GM18502 (cell line): ENCODE data around the gene PTPRR.

Source experiments
- ATAC-seq: cut with Tn5 transposase; IDR thresholded peaks from one replicate; pipeline ENCODE4 v1.9.1; 2021; ENCODE audit warnings: mild to moderate bottlenecking; ENCODE audit not compliant: unreplicated experiment, poor library complexity

Gene PTPRR

DNA sequence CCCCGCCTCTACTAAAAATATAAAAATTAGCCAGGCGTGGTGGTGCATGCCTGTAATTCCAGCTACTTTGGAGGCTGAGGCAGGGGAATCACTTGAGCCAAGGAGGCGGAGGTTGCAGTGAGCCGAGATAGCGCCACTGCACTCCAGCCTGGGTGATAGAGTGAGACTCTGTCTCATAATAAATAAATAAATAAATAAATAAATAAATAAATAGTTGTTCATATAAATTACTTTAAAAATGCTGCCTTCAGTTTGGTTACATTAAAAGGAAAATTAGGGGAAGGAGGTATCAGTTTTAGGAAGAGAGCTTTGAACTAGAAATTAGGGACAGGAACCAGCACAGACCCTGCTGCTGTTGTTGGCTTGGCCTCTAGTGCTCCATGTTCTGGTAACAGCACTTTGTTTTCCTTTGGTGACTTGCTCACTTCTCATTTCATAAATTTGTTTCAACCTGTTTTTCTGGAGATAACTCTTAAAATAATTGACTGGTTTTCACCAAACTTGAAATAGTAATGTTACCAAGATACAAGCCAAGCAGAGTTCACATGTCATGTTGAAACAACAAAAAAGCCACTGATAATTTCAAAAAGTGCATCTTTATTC is 260.4 kb downstream of the PTPRR start:
- no peak for ATAC-seq

DNA sequence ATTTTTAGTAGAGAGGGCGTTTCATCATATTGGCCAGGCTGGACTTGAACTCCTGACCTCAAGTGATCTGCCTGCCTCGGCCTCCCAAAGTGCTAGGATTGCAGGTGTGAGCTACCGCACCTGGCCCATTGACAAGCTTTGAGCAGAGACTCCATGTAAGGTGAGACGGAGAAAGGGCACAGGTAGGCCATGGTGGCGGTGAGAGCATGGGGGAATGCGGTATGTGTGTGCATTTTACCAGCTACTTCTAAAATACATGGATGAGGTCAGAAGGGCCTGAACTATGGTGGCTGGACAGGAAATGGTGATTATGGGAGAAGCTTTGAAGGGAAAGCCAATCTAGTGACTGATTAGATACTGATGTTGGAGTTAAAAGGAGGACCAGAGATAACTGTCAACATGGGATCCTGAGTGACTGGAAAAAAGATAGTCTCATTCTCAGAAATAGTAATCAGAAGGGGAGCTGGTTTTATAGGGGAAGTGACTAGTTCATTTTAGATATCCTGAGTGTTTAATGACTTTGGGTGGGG is 261.4 kb downstream of the PTPRR start:
- no peak for ATAC-seq

DNA sequence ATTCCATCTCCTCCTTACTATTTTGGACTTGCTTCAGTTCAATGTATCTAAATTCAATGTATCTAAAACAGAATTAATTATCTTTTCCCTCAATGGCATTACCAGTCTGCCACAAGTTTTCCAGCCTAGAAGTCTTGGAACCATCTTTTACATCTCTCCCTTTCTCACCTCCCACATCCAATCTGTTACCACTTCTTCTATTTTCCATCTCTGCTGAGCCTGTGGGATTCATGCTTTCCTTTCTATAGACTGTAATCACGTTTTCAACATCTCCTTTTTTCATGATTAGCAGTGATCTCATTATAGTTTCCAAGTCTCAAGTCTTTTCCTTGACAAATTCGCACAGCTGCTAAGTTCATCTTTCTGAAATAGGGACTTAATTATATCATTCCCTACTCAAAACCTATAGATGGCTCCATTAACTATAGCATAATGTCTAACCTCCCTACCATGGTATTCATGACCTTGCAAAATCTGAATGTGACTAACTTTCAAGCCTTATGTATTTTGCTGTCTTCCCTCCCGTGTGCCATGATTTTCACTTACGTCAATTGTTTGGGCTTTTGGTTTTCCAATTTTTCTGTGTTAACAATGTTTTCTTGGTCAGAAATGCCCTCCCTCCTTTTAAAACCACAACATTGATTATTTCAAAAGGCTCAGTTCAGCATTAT is 262.8 kb downstream of the PTPRR start:
- ATAC-seq: no peak

DNA sequence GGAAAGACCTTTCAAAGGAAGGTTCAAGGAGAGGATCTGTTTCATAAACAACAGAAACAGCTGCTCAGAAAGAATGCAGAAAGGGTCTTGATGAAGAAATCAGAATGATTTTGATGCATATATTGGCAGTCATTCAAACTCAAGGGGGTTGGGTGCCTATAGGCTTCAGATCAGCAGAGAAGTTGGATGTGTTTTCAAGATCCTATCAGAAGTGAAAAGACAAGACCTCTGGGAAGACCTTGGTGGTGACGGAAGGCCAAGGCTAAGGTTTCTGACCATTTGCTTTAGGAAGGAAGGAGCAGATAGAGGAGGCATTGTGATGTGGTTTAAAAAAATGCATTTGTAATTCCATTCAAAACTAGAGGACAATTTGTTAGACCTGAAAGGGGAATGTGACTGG is 268.1 kb downstream of the PTPRR start:
- no peak for ATAC-seq

DNA sequence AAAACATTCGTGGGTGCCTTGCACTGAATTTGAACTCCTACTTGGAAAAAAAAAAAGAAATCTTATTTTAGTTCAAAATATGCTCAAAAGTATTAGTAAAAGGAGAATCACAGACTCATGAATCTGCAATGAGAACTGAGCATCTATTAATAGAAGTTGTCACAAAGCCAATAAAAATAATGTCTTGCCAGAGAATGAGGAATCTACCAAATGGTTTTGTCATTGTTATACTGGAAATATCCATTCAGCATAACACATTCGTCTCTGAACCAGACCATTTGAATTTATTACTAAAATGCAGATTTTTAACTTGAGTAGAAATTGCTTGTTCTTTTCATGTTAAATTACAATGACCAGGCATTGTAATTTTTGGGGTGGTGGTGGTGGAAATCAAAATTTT is 271.7 kb downstream of the PTPRR start:
- ATAC-seq: no peak

DNA sequence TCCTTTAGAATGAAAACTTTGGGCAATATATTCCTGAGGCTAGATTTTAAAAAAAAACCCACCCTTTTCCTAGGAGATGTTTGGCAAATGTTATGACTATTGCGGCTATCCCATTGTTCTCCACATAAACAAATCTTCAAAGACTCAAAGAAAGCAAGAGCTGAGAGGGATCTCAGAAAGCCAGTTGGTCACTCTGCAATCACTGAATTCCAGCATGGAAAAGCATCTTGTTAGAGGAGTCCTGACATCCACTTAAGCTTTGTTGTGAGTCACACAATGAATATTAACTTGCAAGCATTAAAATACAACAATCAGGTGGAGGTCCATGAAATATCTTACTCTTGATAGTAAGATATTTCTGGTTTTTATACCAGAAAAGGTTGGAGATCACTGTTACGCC is 272.3 kb downstream of the PTPRR start:
- no peak for ATAC-seq

DNA sequence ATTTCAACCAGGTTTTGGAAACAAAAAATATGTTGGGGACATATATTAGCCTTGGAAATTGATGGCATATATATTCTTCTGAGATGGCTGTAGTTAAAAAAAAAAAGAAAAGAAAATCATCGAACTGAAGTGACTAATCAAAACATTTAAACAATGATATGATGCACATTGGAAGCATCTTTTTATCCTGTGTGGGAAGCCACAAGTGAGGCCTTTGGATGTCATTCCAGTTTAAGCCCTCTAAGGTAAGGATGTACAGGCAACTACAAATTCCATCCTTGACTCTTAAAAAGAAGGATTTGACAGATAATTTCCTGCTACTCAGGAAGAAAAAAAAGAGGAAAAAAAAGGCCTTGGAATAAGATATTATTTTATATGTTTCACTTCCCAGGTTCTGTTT is 273.7 kb downstream of the PTPRR start:
- no peak for ATAC-seq

DNA sequence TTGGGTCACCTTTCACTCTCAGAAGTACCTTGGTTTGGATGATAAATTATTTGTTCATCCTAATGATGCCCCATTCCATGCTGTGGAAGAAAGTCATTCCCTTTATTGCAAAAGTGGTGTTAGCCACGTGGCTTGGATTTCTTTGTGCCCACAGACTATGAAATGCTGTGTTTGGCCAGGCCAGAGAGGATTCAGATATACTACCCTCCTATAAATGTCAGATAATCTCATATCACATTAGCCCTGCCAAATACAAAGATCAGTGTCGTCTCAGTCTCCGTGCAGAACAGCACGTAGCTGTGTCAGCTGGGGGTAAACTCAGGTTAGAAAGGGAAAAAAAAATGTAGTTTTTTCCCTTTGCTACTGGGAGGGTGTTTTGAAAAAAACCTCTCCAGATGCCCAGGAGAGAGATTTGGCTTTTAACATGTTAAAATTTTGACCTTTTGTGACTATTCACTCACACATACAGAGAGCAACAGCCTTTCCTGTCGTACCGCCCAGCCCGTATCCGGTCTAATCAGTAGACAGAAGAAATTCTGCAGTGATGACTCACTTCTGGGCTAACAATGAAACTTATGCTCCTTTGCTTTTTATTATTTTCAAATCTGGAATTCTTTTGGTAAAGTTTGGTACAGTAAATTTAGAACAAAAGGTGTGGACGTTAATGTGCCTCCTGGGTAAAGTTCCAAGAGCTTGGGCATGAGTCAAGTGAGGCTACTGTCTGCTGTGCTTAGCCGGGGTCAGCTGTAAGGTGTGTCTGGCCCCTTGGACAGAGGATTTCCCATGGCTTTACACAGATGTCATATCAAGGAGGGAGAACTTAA is 274.8 kb downstream of the PTPRR start:
- ATAC-seq: no peak

DNA sequence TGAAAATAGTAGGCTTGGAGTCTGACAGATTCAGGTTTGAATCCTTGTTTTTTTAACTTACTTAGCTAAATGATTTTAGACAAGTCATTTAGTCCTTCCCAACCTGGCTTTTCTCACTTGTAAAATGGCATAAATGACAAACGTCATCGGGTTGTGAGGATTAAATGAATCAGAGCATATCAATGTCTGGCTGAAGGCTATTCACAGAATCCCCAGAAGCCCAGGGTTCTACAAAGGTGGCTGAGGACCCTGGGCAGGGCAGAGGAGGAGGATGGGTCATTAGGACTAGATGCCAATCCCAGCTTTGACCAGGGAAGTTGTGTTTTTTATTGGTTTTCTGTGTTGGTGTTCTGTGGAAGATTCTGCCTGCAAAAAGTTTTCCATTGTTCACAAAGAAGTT is 275.7 kb downstream of the PTPRR start:
- ATAC-seq: no peak

DNA sequence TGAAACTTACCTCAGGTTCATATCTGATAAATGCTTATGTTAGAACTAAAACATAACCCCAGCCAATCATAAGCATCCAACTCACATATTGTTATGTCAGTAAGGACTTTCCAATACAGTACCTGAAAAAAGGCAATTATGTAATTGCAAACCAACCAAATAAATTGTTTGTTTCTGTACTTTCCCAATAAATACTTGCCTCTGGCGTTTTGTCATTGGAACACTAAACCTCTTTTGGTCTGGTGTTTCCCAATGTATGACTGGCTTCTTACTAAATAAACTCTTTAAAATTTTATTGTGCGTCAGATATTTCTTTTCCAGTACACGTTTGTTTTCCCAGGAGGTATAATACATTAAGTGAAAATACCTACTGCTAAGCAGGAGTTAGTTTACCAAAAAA is 276.6 kb downstream of the PTPRR start:
- ATAC-seq: no peak

DNA sequence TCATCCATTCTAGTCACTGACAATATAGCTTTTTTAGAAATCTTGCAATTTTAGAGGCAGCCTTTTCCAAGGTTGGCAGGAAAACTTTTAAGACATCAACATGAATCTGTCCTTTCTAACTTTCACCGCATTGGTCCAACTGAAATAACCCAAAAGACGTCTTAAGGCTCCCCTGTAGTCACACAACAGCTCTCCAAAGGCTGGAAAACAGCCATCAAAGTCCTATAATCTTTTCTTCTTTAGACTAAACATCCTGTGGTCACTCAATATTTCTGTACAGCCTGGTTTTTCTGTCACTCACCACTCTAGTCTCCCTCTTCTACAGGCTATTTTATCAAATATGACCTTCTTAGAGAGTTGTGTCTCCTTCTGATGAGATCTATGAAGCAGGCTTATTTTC is 278.8 kb downstream of the PTPRR start:
- ATAC-seq: no peak

DNA sequence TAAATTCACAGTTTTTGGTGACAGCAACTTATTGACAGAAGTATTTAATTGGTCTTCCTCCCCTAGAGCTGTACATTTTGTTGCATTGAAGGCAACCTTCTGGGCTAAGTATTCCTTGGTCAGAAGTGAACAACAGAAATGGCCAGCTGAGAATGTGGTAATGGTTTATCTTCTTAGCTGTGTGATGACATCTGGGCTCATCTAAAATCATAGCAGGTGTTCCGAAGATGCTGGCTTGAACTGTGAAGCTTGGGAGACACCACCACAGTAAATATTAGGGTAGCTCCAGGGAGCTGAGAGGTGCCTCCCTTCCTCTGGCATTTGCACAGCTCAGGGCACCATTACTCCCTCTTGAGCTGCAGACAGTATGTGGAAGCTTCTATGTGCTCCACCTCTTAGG is 279.6 kb downstream of the PTPRR start:
- no peak for ATAC-seq

DNA sequence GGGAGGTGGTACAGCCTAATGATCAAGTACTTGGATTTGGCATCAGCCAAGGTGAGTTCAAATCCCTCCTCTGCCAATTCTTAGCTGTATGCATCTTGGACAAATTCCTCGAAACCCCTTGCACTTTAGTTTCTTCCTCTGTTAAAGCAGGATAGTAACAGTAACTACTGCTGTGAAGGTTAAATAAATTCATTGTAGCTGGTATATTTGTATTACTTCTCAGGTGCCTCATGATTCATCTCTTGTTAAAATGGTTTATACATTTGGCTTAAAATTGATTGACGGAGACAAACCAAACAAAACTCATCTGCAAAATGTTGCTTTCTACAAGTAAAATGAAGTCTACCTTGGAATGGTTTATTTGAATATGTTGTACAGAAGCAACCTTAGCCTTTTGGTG is 281.0 kb downstream of the PTPRR start:
- no peak for ATAC-seq

DNA sequence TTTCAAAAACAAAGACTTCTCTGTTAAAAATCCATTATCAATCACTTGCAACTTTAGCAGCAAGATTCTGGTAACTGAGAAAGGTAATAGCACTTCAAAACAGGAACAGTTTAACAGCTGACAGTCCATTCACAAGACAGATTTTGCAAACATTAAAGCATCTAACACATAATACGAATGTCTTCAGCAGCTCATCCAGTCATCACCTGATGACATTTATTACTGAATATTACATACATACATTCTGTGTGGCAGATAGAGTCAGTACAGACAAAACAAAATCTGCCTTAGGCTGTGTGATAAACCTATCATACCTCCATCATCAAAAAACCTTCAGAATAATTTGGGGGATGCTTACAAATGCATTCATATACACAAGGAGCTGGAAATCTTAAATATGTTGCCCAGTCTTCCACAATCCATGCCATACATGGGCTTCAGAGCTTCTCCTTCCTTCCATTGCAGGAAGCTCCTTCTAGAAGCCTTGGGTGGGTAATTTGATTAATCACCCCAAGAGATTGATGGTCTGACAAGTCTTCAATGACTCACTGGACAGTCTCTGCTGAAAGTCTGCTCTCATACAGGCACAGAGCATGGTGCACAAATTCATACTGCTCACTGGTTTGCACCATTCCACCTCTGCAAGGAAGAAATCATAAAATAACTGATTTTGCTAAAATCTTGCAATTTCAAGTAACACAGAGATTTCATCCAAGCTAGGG is 281.7 kb downstream of the PTPRR start:
- ATAC-seq: no peak

DNA sequence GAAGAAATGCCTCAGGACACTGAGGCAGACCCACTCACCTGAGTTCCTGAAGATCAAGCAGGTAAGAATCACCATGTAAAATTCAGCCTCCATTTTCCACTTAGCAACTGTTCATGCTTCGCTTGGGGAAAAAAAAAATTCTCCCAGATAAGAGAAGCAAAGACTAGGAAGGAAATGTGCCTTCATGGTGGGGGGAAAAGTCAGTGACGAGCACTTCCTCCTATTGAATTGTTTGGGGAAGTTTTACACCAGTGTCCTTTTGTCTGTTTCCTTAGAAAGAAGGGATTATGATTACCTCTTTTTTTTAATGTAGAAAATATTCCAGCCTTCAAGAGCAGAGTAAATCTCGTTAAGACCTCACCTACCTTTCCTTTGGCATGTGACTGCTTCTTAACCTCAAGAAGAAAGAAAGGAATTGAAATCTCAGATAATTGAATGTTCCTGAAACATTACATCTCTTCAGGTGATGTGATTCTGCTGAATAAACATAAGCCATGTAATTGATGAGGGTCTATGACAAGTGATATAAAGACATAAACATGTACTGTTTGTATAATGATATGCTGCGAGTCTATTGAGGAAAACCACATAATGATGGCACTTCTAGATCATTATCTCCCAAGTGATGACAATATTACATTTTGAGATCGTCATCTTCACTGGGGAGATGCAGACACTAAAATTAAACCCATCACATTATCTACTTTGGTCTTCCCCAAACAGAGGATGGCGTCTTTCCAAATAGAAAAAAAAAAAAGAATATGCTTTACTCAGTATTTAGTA is 283.0 kb downstream of the PTPRR start, which contains the start of gene PTPRB:
Gene PTPRB (minus strand): TSS at position 127 of the 783 bp plus-strand sequence. CDS start 34 bp downstream, at position 93.
- no peak for ATAC-seq

DNA sequence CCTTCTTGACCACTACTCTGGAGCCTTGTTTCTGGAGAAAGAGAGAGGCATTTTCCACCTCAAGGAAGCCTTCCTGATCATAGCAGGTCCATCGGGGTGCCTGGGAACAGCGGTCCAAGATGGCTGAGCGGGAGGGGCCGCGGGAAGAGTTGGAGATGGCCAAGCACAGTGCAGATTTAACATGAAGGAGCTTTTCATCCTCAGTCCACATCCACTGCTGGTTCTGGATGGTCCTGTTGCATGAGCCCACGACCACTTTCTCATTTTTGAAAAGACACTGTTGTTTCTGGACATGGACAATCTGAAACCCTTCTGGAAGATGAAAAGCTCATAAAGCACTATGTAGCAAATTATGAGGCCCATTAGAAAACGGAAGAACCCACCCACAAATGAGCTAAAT is 284.8 kb downstream of the PTPRR start:
- no peak for ATAC-seq

DNA sequence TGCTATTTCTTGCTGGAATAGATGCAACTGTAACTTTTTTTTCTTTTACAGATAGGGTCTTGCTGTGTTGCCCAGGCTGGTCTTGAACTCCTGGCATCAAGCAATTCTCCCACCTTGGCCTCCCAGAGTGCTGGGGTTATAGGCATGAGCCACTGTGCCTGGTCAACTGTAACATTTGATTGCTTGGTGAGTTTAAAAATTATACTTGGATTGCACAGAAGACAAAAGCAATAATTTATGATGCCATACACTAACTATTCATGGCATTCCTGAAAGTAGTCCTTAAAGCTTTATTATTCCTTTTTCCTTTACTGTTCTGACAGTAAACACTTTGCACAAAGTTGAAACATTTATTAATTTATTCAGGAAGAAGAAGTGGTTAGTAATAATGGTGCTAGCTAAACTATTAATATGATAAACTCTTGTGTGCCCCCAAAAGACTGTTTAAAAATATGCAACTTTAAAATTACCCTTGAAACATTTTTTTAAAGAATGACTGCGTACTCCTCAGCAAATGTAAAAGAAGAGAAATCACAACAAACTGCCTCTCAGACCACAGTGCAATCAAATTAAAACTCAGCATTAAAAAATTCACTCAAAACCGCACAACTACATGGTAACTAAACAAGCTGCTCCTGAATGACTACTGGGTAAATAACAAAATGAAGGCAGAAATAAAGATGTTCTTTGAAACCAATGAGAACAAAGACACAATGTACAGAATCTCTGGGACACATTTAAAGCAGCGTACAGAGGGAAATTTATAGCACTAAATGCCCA is 291.6 kb downstream of the PTPRR start:
- no peak for ATAC-seq

DNA sequence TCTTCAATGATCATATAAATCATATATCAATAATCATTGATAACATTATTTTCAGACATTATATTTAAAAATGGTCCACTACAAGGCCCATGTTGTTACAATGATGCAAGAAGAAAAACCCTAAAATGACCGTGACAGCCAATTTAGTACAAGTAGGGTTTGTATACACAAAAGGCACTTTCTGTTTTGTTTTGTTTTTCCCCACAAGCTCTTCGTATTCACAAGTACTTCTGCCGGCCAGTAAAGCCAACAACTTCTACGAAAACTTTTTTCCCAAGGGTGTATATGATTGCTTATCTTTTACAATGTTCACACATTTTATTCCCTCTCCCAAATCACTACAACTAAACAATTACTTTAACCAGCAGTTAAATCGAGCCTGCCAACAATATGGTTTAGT is 292.9 kb downstream of the PTPRR start:
- no peak for ATAC-seq

DNA sequence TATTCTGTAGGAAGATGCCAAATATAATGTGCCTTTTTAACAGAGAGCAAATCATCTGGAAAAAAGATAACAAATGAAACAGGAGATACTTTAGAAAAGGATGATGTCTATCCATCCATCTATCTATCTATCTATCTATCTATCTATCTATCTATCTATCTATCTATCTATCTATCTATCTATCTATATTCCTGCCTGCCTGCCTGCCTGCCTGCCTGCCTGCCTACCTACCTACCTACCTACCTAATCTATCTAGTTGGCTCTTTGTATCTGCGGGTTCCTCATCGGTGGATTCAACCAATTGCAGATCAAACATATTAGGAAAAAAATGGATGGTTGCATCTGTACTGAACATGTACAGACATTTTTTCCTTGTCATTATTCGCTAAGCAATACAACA is 294.4 kb downstream of the PTPRR start:
- ATAC-seq: no peak
